K562 (cell line): ENCODE data around the gene RXRB. TPM values are rescaled to one million over a fixed set of nuclear protein-coding genes. Genes with fewer than 3 reads are reported as not detected.

Experiments
- ATAC-seq: fragments of 200-7000 bp; cut with Tn5 transposase; 3 replicates; pipeline ENCODE4 v1.9.1; 2020; ENCODE audit warnings: moderate library complexity
- BruUV-seq: library from RNA; stranded (reverse); fragments of 400-500 nt; replicated peaks from 2 replicates; lab custom pipeline; 2021; lab: Mats Ljungman, UMichigan
- CTCF ChIA-PET: fragments of 300-600 bp; formaldehyde crosslinking; extraction: SDS; loops from one replicate; lab custom pipeline; 2021; ENCODE audit warnings: low intra/inter-chr PET ratio; lab: Yijun Ruan, JAX
- POLR2A ChIA-PET: fragments of 300-600, 350-650 bp; sonication (Branson Sonifier 250); formaldehyde crosslinking; extraction: SDS; loops from one replicate; lab custom pipeline; 2021; ENCODE audit warnings: antibody characterized with exemption, inconsistent platforms; lab: Yijun Ruan, JAX
- DNase-seq, 4 experiments: peaks; one replicate each; pipeline versions ENCODE4 v3.0.0 to v3.0.0-alpha.2; 2011 to 2018; ENCODE audit warnings: low spot score in 3 of 4, mixed read lengths in 3 of 4; ENCODE audit errors: extremely low read depth in 1 of 4
- FAIRE-seq: peaks from 2 replicates; lab custom pipeline; 2011; peaks lifted over from hg19 to GRCh38; lab: Jason Lieb, UNC
- H2AFZ ChIP-seq: 2 replicates; pipeline ENCODE4 v1.6.0; 2011; ENCODE audit warnings: low read depth, low read length, control low read depth, inconsistent platforms
- H3K27ac ChIP-seq: fragments of 200-600 bp; 3 replicates; pipeline ENCODE4 v1.8.0; 2011; ENCODE audit warnings: low read depth, mild to moderate bottlenecking, control low read depth, inconsistent platforms, low read length, moderate library complexity, mixed read lengths; ENCODE audit errors: extremely low read depth
- H3K27me3 ChIP-seq, 2 experiments: fragments of 300-600 bp in 1 of 2; 2 replicates in 1 of 2; 3 replicates in 1 of 2; pipeline versions ENCODE4 v1.6.0 to v1.8.0; 2011; ENCODE audit warnings: inconsistent platforms in 2 of 2, low read length in 2 of 2, mild to moderate bottlenecking in 1 of 2, mixed read lengths in 1 of 2, moderate library complexity in 1 of 2; ENCODE audit not compliant: control insufficient read depth in 2 of 2, insufficient read depth in 2 of 2
- H3K36me3 ChIP-seq: fragments of 300-600 bp; 3 replicates; pipeline ENCODE4 v1.8.0; 2011; ENCODE audit warnings: mild to moderate bottlenecking, low read length, inconsistent platforms; ENCODE audit not compliant: control insufficient read depth, insufficient read depth
- H3K4me1 ChIP-seq, 2 experiments: fragments of 200-600 bp in 1 of 2; replicated peaks in 1 of 2; 2 replicates in 1 of 2; 3 replicates in 1 of 2; pipeline versions ENCODE4 v1.5.1 to v1.8.0; 2011; ENCODE audit warnings: inconsistent platforms in 2 of 2, low read length in 2 of 2, mild to moderate bottlenecking in 1 of 2, mixed read lengths in 1 of 2, moderate library complexity in 1 of 2; ENCODE audit not compliant: control insufficient read depth in 2 of 2, insufficient read depth in 2 of 2
- H3K4me2 ChIP-seq: 2 replicates; pipeline ENCODE4 v1.6.1; 2011; ENCODE audit warnings: low read length, control low read depth, inconsistent platforms, mixed read lengths; ENCODE audit not compliant: insufficient read depth
- H3K4me3 ChIP-seq: fragments of 200-600 bp; sonication (generic), shearing (Covaris generic); 2 replicates; pipeline ENCODE4 v1.5.1; 2016; ENCODE audit warnings: control low read depth, inconsistent platforms
- H3K79me2 ChIP-seq: fragments of 200-600 bp; 3 replicates; pipeline ENCODE4 v1.8.0; 2011; ENCODE audit warnings: low read length, inconsistent platforms; ENCODE audit not compliant: control insufficient read depth, insufficient read depth
- H3K9ac ChIP-seq, 2 experiments: 2 replicates each; pipeline versions ENCODE4 v1.6.0 to v1.6.1; 2011; ENCODE audit warnings: low read depth in 2 of 2, low read length in 2 of 2, control low read depth in 1 of 2, inconsistent platforms in 1 of 2, mild to moderate bottlenecking in 1 of 2, mixed read lengths in 1 of 2; ENCODE audit not compliant: insufficient read depth in 1 of 2
- H3K9me1 ChIP-seq: one replicate; pipeline ENCODE4 v1.6.0; 2011; ENCODE audit warnings: inconsistent platforms, mild to moderate bottlenecking, low read length, moderate library complexity; ENCODE audit not compliant: control insufficient read depth, insufficient read depth
- H3K9me3 ChIP-seq: replicated peaks from 2 replicates; pipeline ENCODE4 v1.5.1; 2011; ENCODE audit warnings: low read depth, low read length, inconsistent platforms; ENCODE audit not compliant: control insufficient read depth, insufficient read depth
- H4K20me1 ChIP-seq: replicated peaks from 2 replicates; pipeline ENCODE4 v1.6.1; 2011; ENCODE audit warnings: low read length, inconsistent platforms, mixed read lengths; ENCODE audit not compliant: control insufficient read depth, insufficient read depth
- NFATC3 ChIP-seq: fragments of 450-650 bp; IDR thresholded peaks from 2 replicates; pipeline ENCODE4 v1.6.1; 2017; ENCODE audit warnings: mild to moderate bottlenecking
- NR2C1 ChIP-seq, 2 experiments: fragments of 450-650 bp; IDR thresholded peaks; 2 replicates each; pipeline ENCODE4 v1.6.1; 2017; ENCODE audit warnings: mild to moderate bottlenecking in 2 of 2, antibody characterized with exemption in 1 of 2, inconsistent platforms in 1 of 2, missing compliant biosample characterization in 1 of 2, missing genetic modification characterization in 1 of 2
- NR2C2 ChIP-seq, 2 experiments: fragments of 200-800 bp in 1 of 2; sonication (Bioruptor generic) in 1 of 2; sonication (generic) in 1 of 2; formaldehyde crosslinking in 1 of 2; IDR thresholded peaks; 2 replicates each; pipeline versions ENCODE4 v1.6.1 to v1.8.0; 2016 to 2022; ENCODE audit warnings: mild to moderate bottlenecking in 1 of 2, missing compliant biosample characterization in 1 of 2, missing genetic modification characterization in 1 of 2, missing genetic modification reagents in 1 of 2
- NR2F6 ChIP-seq: fragments of 450-650 bp; formaldehyde crosslinking; IDR thresholded peaks from 2 replicates; pipeline ENCODE4 v1.4.0; 2020; ENCODE audit warnings: mild to moderate bottlenecking
- TEAD1 ChIP-seq, 2 experiments: fragments of 450-650 bp in 1 of 2; sonication (generic) in 1 of 2; formaldehyde crosslinking; IDR thresholded peaks; 2 replicates each; pipeline versions ENCODE4 v1.4.0 to v1.8.0; 2020 to 2022; ENCODE audit warnings: mild to moderate bottlenecking in 2 of 2, missing genetic modification reagents in 1 of 2
- THRB ChIP-seq: fragments of 450-650 bp; formaldehyde crosslinking; conservative IDR thresholded peaks from 2 replicates; pipeline ENCODE4 v1.4.0; 2022; ENCODE audit warnings: mild to moderate bottlenecking, missing genetic modification characterization
- XRCC4 ChIP-seq: IDR thresholded peaks from one replicate; pipeline ENCODE4 v1.6.1; 2011; ENCODE audit not compliant: insufficient read depth, insufficient read length; ENCODE audit errors: extremely low read depth
- ZKSCAN8 ChIP-seq: fragments of 200-800 bp; sonication (Bioruptor generic); IDR thresholded peaks from 2 replicates; pipeline ENCODE4 v1.6.1; 2016; ENCODE audit warnings: missing genetic modification characterization, missing compliant biosample characterization
- WGBS: fragments of 100-300 bp; shearing (Covaris generic); methylation state at CpG from one replicate; pipeline ENCODE4 v1.1.6; 2016; ENCODE audit warnings: low coverage, mixed read lengths; ENCODE audit not compliant: insufficient coverage; ENCODE audit errors: missing lambda C conversion rate; 5-methylcytosine and 5-hydroxymethylcytosine counted together
- in situ Hi-C: fragments of 300-500 bp; cut with MboI; formaldehyde crosslinking; loops from 4 replicates; pipeline ENCODE4 v1.15.0; 2018; ENCODE audit warnings: inconsistent platforms, mixed read lengths
- intact Hi-C: fragments of 100-400 bp; cut with micrococcal nuclease; formaldehyde crosslinking; loops from 2 replicates; pipeline ENCODE4 v1.14.2; 2022
- polyA plus RNA-seq, 8 experiments: library from polyadenylated mRNA; depleted of rRNA in 4 of 8; stranded (reverse) in 5 of 8; unstranded in 3 of 8; fragments of >200 nt; fragmentation: Nextera tagmentation in 2 of 8; fragmentation: Illumina TruSeq in 1 of 8; extraction: Ambion mirVana in 2 of 8; extraction: Trizol in 1 of 8; gene quantifications; 2 replicates each; pipeline versions ENCODE4 v1.2.1 to v1.2.3, GENCODE V29; 2011 to 2014; ENCODE audit warnings: inconsistent platforms in 1 of 8, missing spikeins in 1 of 8
- total RNA-seq, 7 experiments: library from RNA; depleted of rRNA in 6 of 7; stranded (reverse); fragments of >200 nt in 6 of 7; fragmentation: Illumina TruSeq in 2 of 7; extraction: Trizol in 2 of 7; gene quantifications; 2 replicates each; pipeline versions ENCODE4 v1.2.1 to v1.2.3, GENCODE V29; 2011 to 2021; ENCODE audit warnings: low replicate concordance in 1 of 7
- TF ChIP-seq, protein P1 (sequence below), 2 experiments: fragments of 450-650 bp; formaldehyde crosslinking in 1 of 2; IDR thresholded peaks; 2 replicates each; pipeline versions ENCODE4 v1.4.0 to v1.6.1; 2014 to 2020; ENCODE audit warnings: mild to moderate bottlenecking in 2 of 2, borderline replicate concordance in 1 of 2, low read depth in 1 of 2

RXRB gene
- total and polyA plus RNA-seq, 9 of the 15 experiments (the other 6 are each of a cell fraction or from before 2014, with no cell fraction given), result 0.76 to 35.5 (median 18.4) TPM

DNA sequence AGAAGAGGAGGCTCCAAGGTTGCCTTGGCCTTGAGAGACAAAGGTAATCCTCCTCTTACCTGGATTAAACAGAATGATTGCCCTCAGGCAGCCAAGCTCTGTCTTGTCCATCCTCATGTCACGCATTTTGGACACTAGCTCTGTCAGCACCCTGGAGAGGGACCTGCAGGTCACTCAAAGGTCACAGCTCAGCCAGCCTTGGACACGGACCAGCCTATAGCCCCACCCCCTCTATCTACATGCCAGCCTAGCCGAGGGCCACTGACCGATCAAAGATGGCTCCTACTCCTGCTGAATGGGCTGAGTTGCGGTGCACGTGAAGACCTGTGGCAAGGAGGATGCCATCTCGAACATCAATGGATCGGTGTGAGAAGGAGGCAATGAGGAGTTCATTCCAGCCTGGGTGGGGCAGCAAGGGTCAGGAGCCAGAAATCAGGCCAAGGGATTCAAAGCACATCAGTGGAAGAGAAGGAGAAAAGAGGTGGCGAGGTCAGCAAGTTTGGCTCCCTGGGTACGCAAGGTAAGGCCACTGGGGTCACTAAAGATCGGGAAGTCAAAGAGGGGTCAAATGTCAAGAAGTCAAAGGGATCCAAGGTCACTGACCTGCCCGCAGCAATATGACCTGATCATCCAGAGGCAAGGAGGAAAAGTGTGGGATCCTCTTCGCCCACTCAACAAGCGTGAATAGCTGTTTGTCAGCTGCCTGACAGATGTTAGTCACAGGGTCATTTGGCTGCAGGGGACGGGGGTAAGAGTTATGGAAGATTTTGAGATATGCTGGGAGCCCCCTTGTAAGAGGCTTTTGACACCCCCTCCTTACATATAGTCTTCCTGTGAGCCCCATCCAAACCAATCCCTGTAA lies 4.9 kb downstream of the RXRB start:
- DNase-seq (peak in 3 of 4 experiments; percentile 55 to 59 (median 56)), ATAC-seq (no peak), FAIRE-seq (no peak)
- H3K4me2 ChIP-seq, result no peak overlapping the region
- peaks cover 35% of the 10 kb centered on the region; the same call in 2 of the 3 replicates for H3K36me3 ChIP-seq
- H3K79me2 ChIP-seq, result peaks cover 26% of the 10 kb centered on the region
- H3K9me3 ChIP-seq, result no peaks in the 10 kb centered on the region
- H3K4me1 ChIP-seq, result peaks cover 17 to 34% of the 10 kb centered on the region in 2 experiments; a peak in 4 of 5 replicates
- intact Hi-C loops (loop anchor here (2.0 kb wide), 1 partner anchor 35 kb away; no protein-coding TSS in a partner anchor), in situ Hi-C loops (no loop called here)
- peaks cover 6% of the 10 kb centered on the region; the same call in 1 of the 2 replicates for H4K20me1 ChIP-seq
- CTCF ChIA-PET, result interaction anchor here (0.6 kb wide), 3 partner anchors 69 to 200 kb away, joined by 3 read pairs; no protein-coding TSS in a partner anchor
- peaks cover 7% of the 10 kb centered on the region for H3K9me1 ChIP-seq
- no peak overlapping the region for H3K4me3 ChIP-seq
- POLR2A ChIA-PET, result interaction anchor here (0.9 to 1.1 kb wide), 2 partner anchors 8 to 9 kb away, joined by 3 to 4 read pairs; partner anchors contain the start of gene HSD17B8
- BruUV-seq, result no TSS peak
- H3K27me3 ChIP-seq, result peaks cover 11% of the 10 kb centered on the region in 2 experiments; a peak in 4 of 5 replicates
- peak overlapping the region in 1 of 2 experiments; percentile 57; a peak in 1 of 4 replicates for H3K9ac ChIP-seq
- 77% methylated on average over 15 of the region's 15 CpGs for WGBS
- H3K27ac ChIP-seq, result no peak overlapping the region
- H2AFZ ChIP-seq, result no peak overlapping the region
- TF ChIP-seq NR2F6 (CRISPR knock-in tag) (0 out of 2 replicates have a peak, but pooled peaks have one; percentile 54), TEAD1 (CRISPR knock-in tag; IDR thresholded peaks at IDR 0.05) (no peak), NFATC3 (no peak), XRCC4 (no peak), NR2C2 (CRISPR knock-in tag; IDR thresholded peaks at IDR 0.05) (0 out of 2 replicates have a peak, but pooled peaks have one; percentile 57), NR2C2 (tag; IDR thresholded peaks at IDR 0.05) (peak; percentile 64), THRB (CRISPR knock-in tag) (no peak), NR2C1 (IDR thresholded peaks at IDR 0.05) (peak; percentile 72), NR2C1 (tag; IDR thresholded peaks at IDR 0.05) (peak; percentile 62), ZKSCAN8 (CRISPR knock-in tag) (no peak)
- TF ChIP-seq, protein P1, sequence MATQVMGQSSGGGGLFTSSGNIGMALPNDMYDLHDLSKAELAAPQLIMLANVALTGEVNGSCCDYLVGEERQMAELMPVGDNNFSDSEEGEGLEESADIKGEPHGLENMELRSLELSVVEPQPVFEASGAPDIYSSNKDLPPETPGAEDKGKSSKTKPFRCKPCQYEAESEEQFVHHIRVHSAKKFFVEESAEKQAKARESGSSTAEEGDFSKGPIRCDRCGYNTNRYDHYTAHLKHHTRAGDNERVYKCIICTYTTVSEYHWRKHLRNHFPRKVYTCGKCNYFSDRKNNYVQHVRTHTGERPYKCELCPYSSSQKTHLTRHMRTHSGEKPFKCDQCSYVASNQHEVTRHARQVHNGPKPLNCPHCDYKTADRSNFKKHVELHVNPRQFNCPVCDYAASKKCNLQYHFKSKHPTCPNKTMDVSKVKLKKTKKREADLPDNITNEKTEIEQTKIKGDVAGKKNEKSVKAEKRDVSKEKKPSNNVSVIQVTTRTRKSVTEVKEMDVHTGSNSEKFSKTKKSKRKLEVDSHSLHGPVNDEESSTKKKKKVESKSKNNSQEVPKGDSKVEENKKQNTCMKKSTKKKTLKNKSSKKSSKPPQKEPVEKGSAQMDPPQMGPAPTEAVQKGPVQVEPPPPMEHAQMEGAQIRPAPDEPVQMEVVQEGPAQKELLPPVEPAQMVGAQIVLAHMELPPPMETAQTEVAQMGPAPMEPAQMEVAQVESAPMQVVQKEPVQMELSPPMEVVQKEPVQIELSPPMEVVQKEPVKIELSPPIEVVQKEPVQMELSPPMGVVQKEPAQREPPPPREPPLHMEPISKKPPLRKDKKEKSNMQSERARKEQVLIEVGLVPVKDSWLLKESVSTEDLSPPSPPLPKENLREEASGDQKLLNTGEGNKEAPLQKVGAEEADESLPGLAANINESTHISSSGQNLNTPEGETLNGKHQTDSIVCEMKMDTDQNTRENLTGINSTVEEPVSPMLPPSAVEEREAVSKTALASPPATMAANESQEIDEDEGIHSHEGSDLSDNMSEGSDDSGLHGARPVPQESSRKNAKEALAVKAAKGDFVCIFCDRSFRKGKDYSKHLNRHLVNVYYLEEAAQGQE (IDR thresholded peaks at IDR 0.05; ENCODE audit: borderline replicate concordance), result peak; percentile 97
- TF ChIP-seq, protein P1 (CRISPR knock-in tag; IDR thresholded peaks at IDR 0.05; ENCODE audit: low read depth), result peak; percentile 81
